A673 (cell line): Measurements from ENCODE around the gene DNAH14.

Experiments used
- EZH2 ChIP-seq: fragments of 200-600 bp; sonication (generic); IDR thresholded peaks from 2 replicates; pipeline ENCODE4 v1.6.1; 2017; ENCODE audit warnings: borderline replicate concordance, low read depth, mild to moderate bottlenecking, mixed read lengths, antibody characterized with exemption, low read length; ENCODE audit not compliant: poor library complexity, severe bottlenecking
- TF ChIP-seq, protein P1 (sequence below): fragments of 300-800, 200-600 bp; sonication (generic); conservative IDR thresholded peaks from 2 replicates; pipeline ENCODE4 v1.5.1; 2017; ENCODE audit warnings: low read depth, mild to moderate bottlenecking, antibody characterized with exemption, low read length, moderate library complexity, mixed read lengths

DNA sequence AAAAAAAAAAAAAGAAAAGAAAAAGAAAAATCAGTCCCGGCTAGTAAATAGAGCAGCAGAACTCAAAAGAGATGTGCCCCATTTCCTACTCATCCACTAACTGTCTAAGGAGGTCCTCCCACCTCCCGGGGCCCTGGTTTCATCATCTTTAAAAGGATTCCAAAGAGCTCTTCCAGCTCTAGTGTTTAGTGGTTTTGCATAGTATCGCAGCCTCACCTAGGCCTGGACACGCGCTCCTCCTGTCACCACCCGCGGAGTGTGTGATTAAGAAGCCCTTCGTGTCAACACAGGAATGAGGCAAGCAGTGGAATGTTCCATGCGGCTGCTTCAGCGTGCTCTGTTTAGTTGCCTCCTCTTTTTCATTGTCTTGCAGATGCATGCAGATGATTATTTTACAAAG is 449.4 kb downstream of the DNAH14 start:
- TF ChIP-seq, protein P1, sequence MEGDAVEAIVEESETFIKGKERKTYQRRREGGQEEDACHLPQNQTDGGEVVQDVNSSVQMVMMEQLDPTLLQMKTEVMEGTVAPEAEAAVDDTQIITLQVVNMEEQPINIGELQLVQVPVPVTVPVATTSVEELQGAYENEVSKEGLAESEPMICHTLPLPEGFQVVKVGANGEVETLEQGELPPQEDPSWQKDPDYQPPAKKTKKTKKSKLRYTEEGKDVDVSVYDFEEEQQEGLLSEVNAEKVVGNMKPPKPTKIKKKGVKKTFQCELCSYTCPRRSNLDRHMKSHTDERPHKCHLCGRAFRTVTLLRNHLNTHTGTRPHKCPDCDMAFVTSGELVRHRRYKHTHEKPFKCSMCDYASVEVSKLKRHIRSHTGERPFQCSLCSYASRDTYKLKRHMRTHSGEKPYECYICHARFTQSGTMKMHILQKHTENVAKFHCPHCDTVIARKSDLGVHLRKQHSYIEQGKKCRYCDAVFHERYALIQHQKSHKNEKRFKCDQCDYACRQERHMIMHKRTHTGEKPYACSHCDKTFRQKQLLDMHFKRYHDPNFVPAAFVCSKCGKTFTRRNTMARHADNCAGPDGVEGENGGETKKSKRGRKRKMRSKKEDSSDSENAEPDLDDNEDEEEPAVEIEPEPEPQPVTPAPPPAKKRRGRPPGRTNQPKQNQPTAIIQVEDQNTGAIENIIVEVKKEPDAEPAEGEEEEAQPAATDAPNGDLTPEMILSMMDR = no peak
- no peak for TF ChIP-seq EZH2
